ENCODE measurements around the gene GNAZ. TPM values are rescaled to one million over a fixed set of nuclear protein-coding genes. Genes with fewer than 3 reads are reported as not detected.

GNAZ gene
- total and polyA plus RNA-seq, 2 of the 8 experiments (the other 6 are each of a cell fraction or from before 2014, with no cell fraction given): 6.6 to 9.6 TPM

DNA sequence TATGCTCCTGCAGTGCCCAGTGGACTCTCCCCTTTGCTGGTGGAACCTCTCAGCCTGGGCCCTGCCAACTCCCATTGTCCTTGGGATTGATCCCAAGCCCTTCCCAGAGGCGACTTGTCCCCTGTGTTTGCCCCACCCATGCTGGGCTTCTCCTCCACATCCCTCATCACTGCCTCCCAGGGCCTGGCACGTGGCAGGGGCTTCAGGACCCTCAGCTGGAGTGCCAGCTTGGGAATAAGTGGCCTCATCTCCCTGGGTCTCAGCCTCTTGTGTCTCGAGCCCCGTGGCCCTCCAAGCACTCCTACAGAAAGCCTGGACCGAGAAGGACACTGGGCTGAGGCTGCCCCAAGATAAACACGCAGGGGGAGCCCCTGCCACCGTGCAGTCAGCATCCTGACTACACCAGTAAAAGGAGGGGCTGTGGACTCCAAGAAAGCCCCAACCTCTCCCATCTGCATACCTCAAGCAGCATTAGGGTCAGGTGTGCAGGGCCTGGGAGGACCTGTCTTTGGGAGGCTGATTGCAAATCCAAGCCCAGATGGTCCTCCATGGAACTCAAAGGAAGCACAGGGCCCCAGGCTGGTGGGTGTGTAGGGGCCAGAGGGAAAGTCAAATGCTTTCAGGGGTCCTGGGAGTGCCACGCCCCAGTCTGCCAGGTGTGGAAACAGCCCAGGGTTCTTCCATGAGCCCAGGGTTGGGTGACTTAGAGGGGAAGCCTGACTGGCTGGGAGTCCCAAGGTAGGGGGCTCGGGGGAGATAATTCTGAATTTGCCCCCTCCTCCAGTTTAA lies 9.5 kb upstream of the GNAZ start:
- no peaks in the 10 kb centered on the region for H3K23me2 ChIP-seq (ENCODE audit: low read depth, low read length)
- no peak overlapping the region for H3K14ac ChIP-seq (ENCODE audit: insufficient read length)
- no peak overlapping the region for H2AK5ac ChIP-seq (ENCODE audit: low read depth, low read length)
- H3K79me2 ChIP-seq (ENCODE audit: control insufficient read depth in 1 of 2, insufficient read depth in 2 of 2, low read length in 2 of 2): no peaks in the 10 kb centered on the region
- CTCF ChIA-PET (ENCODE audit: partially characterized antibody): no interaction called here
- H3K4me3 ChIP-seq (ENCODE audit: extremely low read depth in 1 of 4, insufficient read depth in 2 of 4, low read depth in 3 of 4, low read length in 4 of 4): no peak overlapping the region
- no peaks in the 10 kb centered on the region for H3K36me3 ChIP-seq (ENCODE audit: control insufficient read depth in 2 of 4, insufficient read depth in 4 of 4, low read length in 3 of 4)
- TF ChIP-seq, protein P1, sequence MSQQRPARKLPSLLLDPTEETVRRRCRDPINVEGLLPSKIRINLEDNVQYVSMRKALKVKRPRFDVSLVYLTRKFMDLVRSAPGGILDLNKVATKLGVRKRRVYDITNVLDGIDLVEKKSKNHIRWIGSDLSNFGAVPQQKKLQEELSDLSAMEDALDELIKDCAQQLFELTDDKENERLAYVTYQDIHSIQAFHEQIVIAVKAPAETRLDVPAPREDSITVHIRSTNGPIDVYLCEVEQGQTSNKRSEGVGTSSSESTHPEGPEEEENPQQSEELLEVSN (IDR thresholded peaks at IDR 0.05): no peak
- H3K9me3 ChIP-seq (ENCODE audit: insufficient read depth in 2 of 2, low read depth in 1 of 2, low read length in 1 of 2): no peaks in the 10 kb centered on the region
- no peak overlapping the region for H3K18ac ChIP-seq (ENCODE audit: extremely low read depth, low read length)
- POLR2A ChIA-PET (ENCODE audit: partially characterized antibody): no interaction called here
- DNase-seq (ENCODE audit: low read depth in 1 of 2, low spot score in 2 of 2) (no peak), FAIRE-seq (no peak)
- no peak overlapping the region for H3K56ac ChIP-seq (replicated peaks; ENCODE audit: insufficient read length, low read depth, low read length)
- no peak overlapping the region for H2BK12ac ChIP-seq (ENCODE audit: low read depth, low read length)
- H4K5ac ChIP-seq (ENCODE audit: insufficient read length, low read depth, low read length): no peak overlapping the region
- no peak overlapping the region for H4K91ac ChIP-seq (replicated peaks; ENCODE audit: insufficient read length, low read length)
- no peak overlapping the region for H2BK120ac ChIP-seq (replicated peaks; ENCODE audit: low read depth, low read length)
- WGBS, 2 experiments (ENCODE audit: extremely low coverage in 1 of 2, insufficient coverage in 1 of 2, insufficient read length in 1 of 2, insufficient replicate concordance in 2 of 2, low coverage in 1 of 2, low lambda C conversion rate in 2 of 2, missing lambda C conversion rate in 1 of 2): 82% methylated on average over 9 of the region's 9 CpGs; no CpG with 5 or more reads in 1 of the 2 experiments
- H3K27ac ChIP-seq (ENCODE audit: low read depth, low read length): no peak overlapping the region
- no peak overlapping the region for H3K23ac ChIP-seq (ENCODE audit: insufficient read length)
- no peak overlapping the region for H2AFZ ChIP-seq (ENCODE audit: low read length)
- no peak overlapping the region for H3K9ac ChIP-seq (replicated peaks in 1 of 4; ENCODE audit: extremely low read depth in 1 of 4, low read depth in 3 of 4, low read length in 3 of 4)
- peaks cover 0 to 3% (median 2%) of the 10 kb centered on the region in 4 experiments; a peak in 4 of 7 replicates for H3K27me3 ChIP-seq (replicated peaks in 1 of 4; ENCODE audit: control insufficient read depth in 3 of 4, extremely low read depth in 1 of 4, insufficient read depth in 3 of 4, low read length in 3 of 4)
- H2BK15ac ChIP-seq (ENCODE audit: low read length): no peak overlapping the region
- H4K20me1 ChIP-seq (replicated peaks in 1 of 2; ENCODE audit: control insufficient read depth in 1 of 2, insufficient read depth in 2 of 2, low read length in 2 of 2): no peaks in the 10 kb centered on the region
- no peaks in the 10 kb centered on the region for H3K4me1 ChIP-seq (replicated peaks in 1 of 4; ENCODE audit: control insufficient read depth in 3 of 4, insufficient read depth in 4 of 4, low read length in 3 of 4)
- no peak overlapping the region for H2BK20ac ChIP-seq (ENCODE audit: low read length)
- no peak overlapping the region for H3K4me2 ChIP-seq (ENCODE audit: insufficient read depth in 1 of 2, low read depth in 2 of 2, low read length in 2 of 2)
- H4K8ac ChIP-seq (ENCODE audit: extremely low read depth, insufficient read depth, low read length): peak overlapping the region; percentile 53; the same call in 1 of the 2 replicates
- no peak overlapping the region for H2BK5ac ChIP-seq (ENCODE audit: low read depth, low read length)
- no peaks in the 10 kb centered on the region for H3K79me1 ChIP-seq (ENCODE audit: low read depth, low read length)
- no peak overlapping the region for H3K4ac ChIP-seq (replicated peaks; ENCODE audit: insufficient read length, low read depth, low read length)
